PFSK-1 (cell line): ENCODE results near the gene TSKS.

Source experiments
- FOXP2 ChIP-seq: optimal IDR thresholded peaks from 2 replicates; pipeline ENCODE3; 2011; ENCODE audit warnings: borderline replicate concordance, control low read depth, inconsistent platforms; ENCODE audit not compliant: insufficient read depth; ENCODE audit errors: extremely low read length, extremely low read depth
- POLR2AphosphoS5 ChIP-seq: IDR thresholded peaks from 2 replicates; pipeline ENCODE4 v1.6.1; 2012; ENCODE audit warnings: low read depth, mild to moderate bottlenecking, control low read depth, low read length, moderate library complexity
- SIN3A ChIP-seq: IDR thresholded peaks from 2 replicates; pipeline ENCODE4 v1.6.1; 2012; ENCODE audit warnings: mild to moderate bottlenecking, low read length, moderate library complexity, borderline replicate concordance; ENCODE audit not compliant: insufficient read depth
- TAF1 ChIP-seq: IDR thresholded peaks from 2 replicates; pipeline ENCODE4 v1.6.1; 2012; ENCODE audit warnings: low read length, control low read depth, borderline replicate concordance; ENCODE audit not compliant: insufficient read depth
- TF ChIP-seq, protein P1 (sequence below), 2 experiments: IDR thresholded peaks; 2 replicates each; pipeline versions ENCODE4 v1.6.1 to v1.8.0; 2011 to 2012; ENCODE audit warnings: low read depth in 2 of 2, low read length in 2 of 2, control low read depth in 1 of 2, inconsistent platforms in 1 of 2, mild to moderate bottlenecking in 1 of 2, moderate library complexity in 1 of 2; ENCODE audit not compliant: insufficient read depth in 1 of 2

Gene TSKS

DNA sequence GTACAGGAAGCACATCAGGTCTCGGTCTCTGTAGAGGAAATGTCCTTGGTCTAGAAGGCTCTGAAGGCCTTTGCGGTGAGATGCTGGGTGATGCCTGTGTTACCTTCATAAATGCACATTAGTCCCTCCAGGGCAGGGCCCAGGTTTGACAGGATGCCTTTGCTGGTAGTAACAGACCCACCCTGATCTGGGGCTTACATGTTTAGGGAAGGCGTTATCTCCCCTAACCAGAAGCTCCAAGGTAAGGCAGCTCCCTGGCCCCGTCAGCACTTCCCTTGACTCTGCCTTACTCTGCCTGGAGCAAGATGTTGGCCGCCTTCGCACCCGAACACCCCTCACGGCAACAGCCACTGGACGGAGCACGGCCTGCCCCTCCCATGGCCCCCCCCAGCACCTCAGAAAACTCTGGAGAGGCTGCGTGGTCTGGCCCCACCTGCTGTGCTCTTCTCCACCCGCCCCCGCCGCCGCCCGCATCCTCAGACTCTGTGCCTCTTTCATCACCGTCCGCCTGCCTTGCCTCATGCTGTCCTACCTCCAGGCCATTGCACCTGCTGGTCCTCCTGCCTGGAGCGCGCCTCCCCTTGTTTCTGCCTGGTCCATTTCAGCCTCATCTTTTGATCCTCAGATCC is 12.8 kb upstream of the TSKS start:
- TF ChIP-seq TAF1 (no peak), POLR2AphosphoS5 (no peak), SIN3A (no peak), FOXP2 (no peak)
- TF ChIP-seq, protein P1, sequence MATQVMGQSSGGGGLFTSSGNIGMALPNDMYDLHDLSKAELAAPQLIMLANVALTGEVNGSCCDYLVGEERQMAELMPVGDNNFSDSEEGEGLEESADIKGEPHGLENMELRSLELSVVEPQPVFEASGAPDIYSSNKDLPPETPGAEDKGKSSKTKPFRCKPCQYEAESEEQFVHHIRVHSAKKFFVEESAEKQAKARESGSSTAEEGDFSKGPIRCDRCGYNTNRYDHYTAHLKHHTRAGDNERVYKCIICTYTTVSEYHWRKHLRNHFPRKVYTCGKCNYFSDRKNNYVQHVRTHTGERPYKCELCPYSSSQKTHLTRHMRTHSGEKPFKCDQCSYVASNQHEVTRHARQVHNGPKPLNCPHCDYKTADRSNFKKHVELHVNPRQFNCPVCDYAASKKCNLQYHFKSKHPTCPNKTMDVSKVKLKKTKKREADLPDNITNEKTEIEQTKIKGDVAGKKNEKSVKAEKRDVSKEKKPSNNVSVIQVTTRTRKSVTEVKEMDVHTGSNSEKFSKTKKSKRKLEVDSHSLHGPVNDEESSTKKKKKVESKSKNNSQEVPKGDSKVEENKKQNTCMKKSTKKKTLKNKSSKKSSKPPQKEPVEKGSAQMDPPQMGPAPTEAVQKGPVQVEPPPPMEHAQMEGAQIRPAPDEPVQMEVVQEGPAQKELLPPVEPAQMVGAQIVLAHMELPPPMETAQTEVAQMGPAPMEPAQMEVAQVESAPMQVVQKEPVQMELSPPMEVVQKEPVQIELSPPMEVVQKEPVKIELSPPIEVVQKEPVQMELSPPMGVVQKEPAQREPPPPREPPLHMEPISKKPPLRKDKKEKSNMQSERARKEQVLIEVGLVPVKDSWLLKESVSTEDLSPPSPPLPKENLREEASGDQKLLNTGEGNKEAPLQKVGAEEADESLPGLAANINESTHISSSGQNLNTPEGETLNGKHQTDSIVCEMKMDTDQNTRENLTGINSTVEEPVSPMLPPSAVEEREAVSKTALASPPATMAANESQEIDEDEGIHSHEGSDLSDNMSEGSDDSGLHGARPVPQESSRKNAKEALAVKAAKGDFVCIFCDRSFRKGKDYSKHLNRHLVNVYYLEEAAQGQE (IDR thresholded peaks at IDR 0.05; ENCODE audit: insufficient read depth in 1 of 2, low read depth in 2 of 2, low read length in 2 of 2): no peak

DNA sequence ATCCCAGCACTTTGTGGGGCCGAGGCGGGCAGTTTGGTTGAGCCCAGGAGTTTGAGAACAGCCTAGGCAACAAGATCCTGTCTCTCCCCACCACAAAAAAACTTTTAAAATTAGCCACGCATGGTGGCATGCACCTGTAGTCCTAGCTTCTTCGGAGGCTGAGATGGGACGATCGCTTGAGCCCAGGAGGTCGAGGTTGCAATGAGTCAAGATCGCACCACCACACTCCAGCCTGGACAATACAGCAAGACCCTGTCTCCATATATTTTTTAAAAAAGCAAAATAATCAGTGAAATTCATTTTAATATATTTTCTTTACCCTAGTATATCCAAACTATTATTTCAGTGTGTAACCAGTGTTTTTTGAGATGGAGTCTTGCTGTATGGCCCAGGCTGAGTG is 11.9 kb upstream of the TSKS start:
- TF ChIP-seq TAF1 (no peak), SIN3A (no peak), FOXP2 (no peak), POLR2AphosphoS5 (no peak)
- TF ChIP-seq, protein P1 (IDR thresholded peaks at IDR 0.05; ENCODE audit: insufficient read depth in 1 of 2, low read depth in 2 of 2, low read length in 2 of 2): no peak

DNA sequence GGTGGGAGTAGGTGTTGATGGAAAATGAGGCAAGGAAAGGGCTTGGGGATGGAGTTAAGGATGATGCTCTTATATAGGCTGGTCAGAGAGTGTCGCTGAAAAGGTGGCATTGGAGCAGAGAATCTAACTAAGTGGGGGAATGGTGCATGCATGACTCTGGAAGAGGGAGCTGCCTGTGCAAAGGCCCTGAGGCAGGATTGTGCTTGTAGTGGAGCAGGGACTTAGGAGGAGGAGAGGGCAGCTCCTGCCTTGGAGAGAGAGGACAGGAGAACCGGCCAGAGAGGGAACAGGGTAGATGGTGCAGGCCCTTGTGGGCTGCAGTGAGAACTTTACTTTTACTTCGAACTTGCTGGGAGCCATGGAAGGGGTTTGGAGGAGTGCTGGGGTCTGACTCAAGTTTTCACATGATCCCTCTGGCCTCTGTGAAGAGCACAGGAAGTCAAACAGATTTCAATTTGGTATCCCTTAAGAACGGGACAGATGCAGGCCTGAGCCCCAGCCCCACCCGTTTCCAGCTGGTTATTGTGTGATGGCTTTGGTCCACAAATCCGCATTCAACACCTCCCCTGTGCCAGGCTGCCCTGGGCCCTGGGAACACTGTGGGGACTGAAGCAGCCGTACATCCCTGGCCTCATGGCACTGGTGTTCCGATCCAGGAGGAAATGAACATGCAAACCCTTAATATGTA is 10.7 kb upstream of the TSKS start:
- no peak for TF ChIP-seq FOXP2
- TF ChIP-seq, protein P1 (IDR thresholded peaks at IDR 0.05; ENCODE audit: insufficient read depth in 1 of 2, low read depth in 2 of 2, low read length in 2 of 2): no peak
- no peak for TF ChIP-seq TAF1
- no peak for TF ChIP-seq SIN3A
- TF ChIP-seq POLR2AphosphoS5: no peak

DNA sequence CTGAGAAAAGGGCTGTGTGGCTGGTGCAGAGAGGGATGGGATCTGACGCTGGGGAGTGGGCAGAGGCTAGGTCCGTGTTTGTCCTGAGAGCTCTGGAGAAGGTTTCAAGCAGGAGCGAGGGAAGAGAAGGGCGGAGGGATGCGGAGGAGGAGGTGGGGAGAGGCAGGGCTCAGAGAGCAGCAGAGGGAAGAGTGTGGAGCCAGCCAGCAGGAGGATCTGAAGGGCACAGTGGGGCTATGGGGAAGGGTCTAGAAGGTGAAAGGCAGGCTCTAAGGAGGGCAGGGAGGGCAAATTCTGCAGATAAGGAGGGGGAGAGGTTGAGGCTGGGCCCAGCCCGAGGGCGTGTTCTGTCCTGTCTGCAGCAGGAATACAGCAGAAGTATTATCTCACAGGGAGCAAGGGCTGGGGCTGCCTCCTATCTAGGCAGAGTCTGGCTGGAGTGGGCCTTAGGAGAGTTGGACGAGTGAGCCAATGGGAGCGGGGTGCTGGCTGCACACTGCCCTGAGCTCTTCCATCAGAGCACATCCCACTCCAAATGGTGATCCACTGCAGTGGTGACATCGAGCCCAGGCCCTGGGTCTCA is 9.8 kb upstream of the TSKS start:
- no peak for TF ChIP-seq POLR2AphosphoS5
- no peak for TF ChIP-seq TAF1
- no peak for TF ChIP-seq FOXP2
- no peak for TF ChIP-seq SIN3A
- TF ChIP-seq, protein P1 (IDR thresholded peaks at IDR 0.05; ENCODE audit: insufficient read depth in 1 of 2, low read depth in 2 of 2, low read length in 2 of 2): no peak
